SW480 (cell line): ENCODE measurements around the gene MROH2A.

Experiments
- DNase-seq: peaks from one replicate; pipeline ENCODE4 v3.0.0-alpha.2; 2016; ENCODE audit warnings: low spot score

Gene MROH2A

GRCh38 chr2:233838726-233839446, 60.8 kb downstream of the MROH2A start:
- DNase-seq: no peak

GRCh38 chr2:233839447-233839820, 61.3 kb downstream of the MROH2A start:
- no peak for DNase-seq

- DNase-seq: no peak
Observed at GRCh38 chr2:233840520-233840919, 62.4 kb downstream of the MROH2A start.

- no peak for DNase-seq
Observed at GRCh38 chr2:233841183-233841582, 63.1 kb downstream of the MROH2A start.

GRCh38 chr2:233844064-233844807, 66.1 kb downstream of the MROH2A start:
- no peak for DNase-seq

GRCh38 chr2:233844836-233845235, 66.7 kb downstream of the MROH2A start:
- DNase-seq: no peak

- DNase-seq: no peak
Observed at GRCh38 chr2:233845301-233846060, 67.4 kb downstream of the MROH2A start.

GRCh38 chr2:233846387-233847247, 68.5 kb downstream of the MROH2A start:
- DNase-seq: no peak

- no peak for DNase-seq
Observed at GRCh38 chr2:233847248-233847898, 69.2 kb downstream of the MROH2A start.

- DNase-seq: no peak
Observed at GRCh38 chr2:233848276-233848675, 70.1 kb downstream of the MROH2A start.

GRCh38 chr2:233849607-233850271, 71.6 kb downstream of the MROH2A start:
- no peak for DNase-seq

- no peak for DNase-seq
Observed at GRCh38 chr2:233850745-233851144, 72.6 kb downstream of the MROH2A start.

- no peak for DNase-seq
Observed at GRCh38 chr2:233851169-233851568, 73.0 kb downstream of the MROH2A start.

- no peak for DNase-seq
Observed at GRCh38 chr2:233852056-233852455, 73.9 kb downstream of the MROH2A start.

- no peak for DNase-seq
Observed at GRCh38 chr2:233853353-233853752, 75.2 kb downstream of the MROH2A start.

- DNase-seq: no peak
Observed at GRCh38 chr2:233853883-233854240, 75.7 kb downstream of the MROH2A start.

- DNase-seq: peak; percentile 94
Observed at GRCh38 chr2:233854241-233854981, 76.3 kb downstream of the MROH2A start, which contains the start of gene HJURP. TSS of gene HJURP (minus strand) at chr2:233854535. CDS start at chr2:233854500, 35 bp downstream.

- no peak for DNase-seq
Observed at GRCh38 chr2:233855345-233855744, 77.2 kb downstream of the MROH2A start.

GRCh38 chr2:233856184-233856583, 78.1 kb downstream of the MROH2A start:
- DNase-seq: no peak

GRCh38 chr2:233857511-233858141, 79.5 kb downstream of the MROH2A start:
- no peak for DNase-seq
